Measurements from ENCODE around the gene METAP1. TPM values are rescaled to one million over a fixed set of nuclear protein-coding genes. Genes with fewer than 3 reads are reported as not detected.
A peak's percentile ranks its signal among the peaks of the same experiment; 100 is the strongest.

The METAP1 gene
- total RNA-seq, 1 donor from 2014 or later: 155 TPM

DNA sequence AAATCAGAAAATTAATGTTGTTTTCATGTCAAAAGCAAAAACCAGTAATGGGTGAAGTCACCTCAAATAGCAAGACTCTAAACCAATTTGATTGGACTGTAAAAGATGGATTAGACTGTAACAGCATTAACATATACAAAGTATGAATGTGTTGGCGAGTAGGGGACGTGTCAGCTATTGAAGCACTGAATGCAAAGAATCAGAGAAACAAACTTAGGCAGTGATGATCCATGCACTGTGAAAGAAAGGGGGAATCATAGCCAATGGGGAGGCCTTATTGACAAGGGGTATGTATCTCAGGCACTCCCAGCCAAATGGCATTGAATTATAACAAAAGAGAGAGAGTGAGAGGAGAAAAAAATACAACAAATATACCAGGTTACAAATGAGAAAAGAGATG is 36.1 kb upstream of the METAP1 start:
- H3K79me2 ChIP-seq (ENCODE audit: low read depth): no peaks in the 10 kb centered on the region
- TF ChIP-seq, protein P1, sequence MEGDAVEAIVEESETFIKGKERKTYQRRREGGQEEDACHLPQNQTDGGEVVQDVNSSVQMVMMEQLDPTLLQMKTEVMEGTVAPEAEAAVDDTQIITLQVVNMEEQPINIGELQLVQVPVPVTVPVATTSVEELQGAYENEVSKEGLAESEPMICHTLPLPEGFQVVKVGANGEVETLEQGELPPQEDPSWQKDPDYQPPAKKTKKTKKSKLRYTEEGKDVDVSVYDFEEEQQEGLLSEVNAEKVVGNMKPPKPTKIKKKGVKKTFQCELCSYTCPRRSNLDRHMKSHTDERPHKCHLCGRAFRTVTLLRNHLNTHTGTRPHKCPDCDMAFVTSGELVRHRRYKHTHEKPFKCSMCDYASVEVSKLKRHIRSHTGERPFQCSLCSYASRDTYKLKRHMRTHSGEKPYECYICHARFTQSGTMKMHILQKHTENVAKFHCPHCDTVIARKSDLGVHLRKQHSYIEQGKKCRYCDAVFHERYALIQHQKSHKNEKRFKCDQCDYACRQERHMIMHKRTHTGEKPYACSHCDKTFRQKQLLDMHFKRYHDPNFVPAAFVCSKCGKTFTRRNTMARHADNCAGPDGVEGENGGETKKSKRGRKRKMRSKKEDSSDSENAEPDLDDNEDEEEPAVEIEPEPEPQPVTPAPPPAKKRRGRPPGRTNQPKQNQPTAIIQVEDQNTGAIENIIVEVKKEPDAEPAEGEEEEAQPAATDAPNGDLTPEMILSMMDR (IDR thresholded peaks at IDR 0.05): no peak
- TF ChIP-seq EZH2phosphoT487 (IDR thresholded peaks at IDR 0.05) (no peak), EZH2 (IDR thresholded peaks at IDR 0.05) (no peak)
- no peak for DNase-seq (ENCODE audit: low spot score)
- Mint-ChIP-seq H3K27ac (no peak overlapping the region), H3K4me3 (no peak overlapping the region), H3K36me3 (no peaks in the 10 kb centered on the region), H3K4me1 (peaks cover 12% of the 10 kb centered on the region), H3K9me3 (peaks cover 2% of the 10 kb centered on the region), H3K27me3 (ENCODE audit: insufficient read depth, low read depth) (no peaks in the 10 kb centered on the region)
- no peaks in the 10 kb centered on the region for H3K9me3 ChIP-seq (ENCODE audit: low read depth)
- no peaks in the 10 kb centered on the region for H3K4me1 ChIP-seq
- no peaks in the 10 kb centered on the region for H3F3A ChIP-seq (ENCODE audit: low read depth)
- no peak overlapping the region for H2AFZ ChIP-seq (replicated peaks)
- H3K36me3 ChIP-seq: no peaks in the 10 kb centered on the region
- no peak overlapping the region for H3K27ac ChIP-seq
- no peak overlapping the region for H3K9ac ChIP-seq
- H3K4me2 ChIP-seq: no peak overlapping the region
- no peak overlapping the region for H3K4me3 ChIP-seq
- H4K20me1 ChIP-seq (ENCODE audit: low read depth): no peaks in the 10 kb centered on the region
- no peaks in the 10 kb centered on the region for H3K27me3 ChIP-seq

DNA sequence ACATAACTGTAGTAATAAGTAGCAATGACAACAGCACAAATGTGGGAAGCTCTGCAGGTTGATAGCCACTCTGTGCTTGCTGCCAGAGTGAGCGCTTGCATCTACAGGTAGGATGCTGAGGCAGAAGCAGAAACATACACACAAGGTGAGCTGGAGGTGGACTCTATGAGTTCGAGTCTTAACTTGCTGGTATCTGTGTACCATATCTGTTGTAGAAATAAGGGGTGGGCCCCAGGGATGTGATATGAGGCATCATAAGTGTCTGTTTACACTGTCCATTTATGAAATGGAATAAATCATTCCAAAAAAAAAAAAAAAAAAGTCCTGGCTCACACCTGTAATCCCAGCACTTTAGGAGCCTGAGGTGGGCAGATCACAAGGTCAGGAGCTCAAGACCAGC is 33.8 kb upstream of the METAP1 start:
- no peak overlapping the region for H3K27ac Mint-ChIP-seq
- Histone ChIP-seq H3F3A (ENCODE audit: low read depth) (no peaks in the 10 kb centered on the region), H4K20me1 (ENCODE audit: low read depth) (no peaks in the 10 kb centered on the region), H3K27me3 (no peaks in the 10 kb centered on the region), H3K27ac (no peak overlapping the region), H3K4me2 (no peak overlapping the region), H3K36me3 (no peaks in the 10 kb centered on the region), H3K4me1 (no peaks in the 10 kb centered on the region), H3K9me3 (ENCODE audit: low read depth) (no peaks in the 10 kb centered on the region), H3K9ac (no peak overlapping the region), H3K79me2 (ENCODE audit: low read depth) (no peaks in the 10 kb centered on the region), H2AFZ (replicated peaks) (no peak overlapping the region), H3K4me3 (no peak overlapping the region)
- no peak overlapping the region for H3K4me3 Mint-ChIP-seq
- no peak for DNase-seq (ENCODE audit: low spot score)
- no peaks in the 10 kb centered on the region for H3K36me3 Mint-ChIP-seq
- no peaks in the 10 kb centered on the region for H3K9me3 Mint-ChIP-seq
- peaks cover 12% of the 10 kb centered on the region for H3K4me1 Mint-ChIP-seq
- peaks cover 2% of the 10 kb centered on the region for H3K27me3 Mint-ChIP-seq (ENCODE audit: insufficient read depth, low read depth)
- TF ChIP-seq EZH2 (IDR thresholded peaks at IDR 0.05) (no peak), EZH2phosphoT487 (IDR thresholded peaks at IDR 0.05) (no peak)
- TF ChIP-seq, protein P1 (IDR thresholded peaks at IDR 0.05): no peak

DNA sequence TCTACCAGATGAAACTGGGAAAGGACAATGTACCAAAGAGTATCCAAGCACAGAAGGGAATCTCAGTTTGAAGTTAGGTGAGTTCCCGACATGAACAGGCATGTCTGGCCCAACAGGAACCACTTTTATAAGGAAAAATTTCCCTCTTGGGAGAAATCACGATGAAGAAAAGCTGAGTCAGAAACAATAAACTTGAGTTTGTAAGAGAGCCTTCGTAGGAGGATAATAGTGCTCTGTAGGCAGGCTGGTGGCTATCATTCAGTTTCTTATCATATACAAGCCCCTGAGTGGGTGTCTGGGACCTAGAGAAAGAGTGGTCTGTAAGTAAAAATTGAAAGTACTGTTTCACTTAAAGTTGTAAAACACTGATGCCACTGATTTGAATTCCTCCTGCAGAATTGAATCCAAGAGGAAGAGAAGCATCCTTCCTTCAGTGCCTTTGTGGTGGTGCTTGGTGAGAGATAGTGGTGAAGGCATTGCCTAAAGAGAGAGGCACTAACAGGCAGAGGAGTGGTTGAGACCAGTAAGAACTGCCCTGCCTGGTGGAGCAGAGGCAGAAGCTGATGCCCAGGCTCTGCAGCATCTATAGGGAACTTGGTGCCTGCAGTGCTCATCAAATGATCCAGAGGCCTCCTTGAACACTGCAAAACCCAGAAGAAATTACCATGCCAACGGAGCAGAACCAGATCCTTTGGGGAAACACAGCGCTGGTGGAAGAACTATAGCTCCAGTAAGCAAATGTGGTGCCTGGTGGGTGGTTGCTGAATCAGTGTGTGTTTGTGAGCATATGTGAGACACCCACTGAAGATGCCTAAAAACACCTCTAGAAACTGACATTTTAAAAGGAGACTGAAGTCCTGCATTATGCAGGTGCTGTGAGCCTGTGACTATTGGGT is 31.7 kb upstream of the METAP1 start:
- no peak overlapping the region for H3K9ac ChIP-seq
- Mint-ChIP-seq H3K36me3 (no peaks in the 10 kb centered on the region), H3K27ac (peak overlapping the region; percentile 55), H3K4me3 (peak overlapping the region; percentile 2), H3K9me3 (no peaks in the 10 kb centered on the region), H3K4me1 (peaks cover 12% of the 10 kb centered on the region), H3K27me3 (ENCODE audit: insufficient read depth, low read depth) (peaks cover 2% of the 10 kb centered on the region)
- H3K4me1 ChIP-seq: peaks cover 7% of the 10 kb centered on the region
- no peaks in the 10 kb centered on the region for H3F3A ChIP-seq (ENCODE audit: low read depth)
- H3K27ac ChIP-seq: no peak overlapping the region
- no peaks in the 10 kb centered on the region for H3K9me3 ChIP-seq (ENCODE audit: low read depth)
- H3K4me2 ChIP-seq: no peak overlapping the region
- no peaks in the 10 kb centered on the region for H3K36me3 ChIP-seq
- H3K4me3 ChIP-seq: no peak overlapping the region
- H4K20me1 ChIP-seq (ENCODE audit: low read depth): no peaks in the 10 kb centered on the region
- H3K79me2 ChIP-seq (ENCODE audit: low read depth): no peaks in the 10 kb centered on the region
- no peaks in the 10 kb centered on the region for H3K27me3 ChIP-seq
- no peak for DNase-seq (ENCODE audit: low spot score)
- TF ChIP-seq EZH2phosphoT487 (IDR thresholded peaks at IDR 0.05) (no peak), EZH2 (IDR thresholded peaks at IDR 0.05) (no peak)
- TF ChIP-seq, protein P1 (IDR thresholded peaks at IDR 0.05): no peak
- no peak overlapping the region for H2AFZ ChIP-seq (replicated peaks)
